HCT116 (cell line): ENCODE results near the gene LRRTM4. TPM values are rescaled to one million over a fixed set of nuclear protein-coding genes. Genes with fewer than 3 reads are reported as not detected.

Experiments used
- ATAC-seq: fragments of 200-7000 bp; cut with Tn5 transposase; 2 replicates; pipeline ENCODE4 v1.9.1; 2020; ENCODE audit warnings: mild to moderate bottlenecking, moderate library complexity
- BruUV-seq: library from RNA; stranded (reverse); fragments of 400-500 nt; replicated peaks from 2 replicates; lab custom pipeline; 2021; lab: Mats Ljungman, UMichigan
- CTCF ChIA-PET: fragments of 300-600 bp; sonication (Branson Sonifier 250); formaldehyde crosslinking; loops from one replicate; lab custom pipeline; 2021; ENCODE audit warnings: antibody characterized with exemption; lab: Charles Lee
- POLR2A ChIA-PET: fragments of 300-600, 350-600 bp; sonication (Branson Sonifier 250); formaldehyde crosslinking; loops from one replicate; lab custom pipeline; 2021; ENCODE audit warnings: antibody characterized with exemption; lab: Charles Lee
- RAD21 ChIA-PET, 2 experiments: fragments of 300-600 bp; sonication (Branson Sonifier 250); formaldehyde crosslinking; loops; one replicate each; lab custom pipeline; 2023; ENCODE audit warnings: low total read pairs in 2 of 2; ENCODE audit not compliant: uncharacterized antibody in 2 of 2, unreplicated experiment in 2 of 2, low non-redundant PET in 1 of 2; lab: Charles Lee
- DNase-seq: peaks from one replicate; pipeline ENCODE4 v3.0.0-alpha.2; 2010; ENCODE audit warnings: low read depth, low spot score
- H2AFZ ChIP-seq: fragments of 200-600 bp; shearing (Covaris generic), sonication (generic); 2 replicates; pipeline ENCODE4 v1.6.1; 2017; ENCODE audit warnings: low read depth, mixed run types, mixed read lengths, antibody characterized with exemption, low read length; ENCODE audit not compliant: poor library complexity, severe bottlenecking
- H3K27ac ChIP-seq: 2 replicates; pipeline ENCODE4 v1.5.1; 2012; ENCODE audit warnings: low read depth, low read length
- H3K27me3 ChIP-seq: fragments of 200-600 bp; sonication (generic); 2 replicates; pipeline ENCODE4 v1.6.1; 2016; ENCODE audit warnings: mixed run types, low read length, mixed read lengths; ENCODE audit not compliant: insufficient read depth
- H3K36me3 ChIP-seq, 2 experiments: fragments of 200-500 bp in 1 of 2; fragments of 200-600 bp in 1 of 2; sonication (Bioruptor generic) in 1 of 2; sonication (generic) in 1 of 2; 2 replicates each; pipeline versions ENCODE4 v1.5.1 to v1.6.1; 2014 to 2016; ENCODE audit warnings: low read length in 2 of 2, inconsistent platforms in 1 of 2, mixed read lengths in 1 of 2, mixed run types in 1 of 2; ENCODE audit not compliant: insufficient read depth in 2 of 2, control insufficient read depth in 1 of 2
- H3K4me1 ChIP-seq, 2 experiments: fragments of 200-600 bp in 1 of 2; sonication (generic) in 1 of 2; 2 replicates each; pipeline versions ENCODE4 v1.5.1 to v1.6.1; 2012 to 2017; ENCODE audit warnings: low read length in 2 of 2, inconsistent platforms in 1 of 2, mild to moderate bottlenecking in 1 of 2, mixed read lengths in 1 of 2, mixed run types in 1 of 2, moderate library complexity in 1 of 2; ENCODE audit not compliant: insufficient read depth in 2 of 2, control insufficient read depth in 1 of 2
- H3K4me2 ChIP-seq: fragments of 200-600 bp; sonication (generic); 2 replicates; pipeline ENCODE4 v1.6.1; 2017; ENCODE audit warnings: mixed run types, low read length, mixed read lengths
- H3K4me3 ChIP-seq, 2 experiments: fragments of 200-600 bp in 1 of 2; sonication (generic) in 1 of 2; replicated peaks in 1 of 2; 2 replicates each; pipeline ENCODE4 v1.5.1; 2011 to 2016; ENCODE audit warnings: low read length in 2 of 2, control low read depth in 1 of 2, low read depth in 1 of 2, mild to moderate bottlenecking in 1 of 2, mixed read lengths in 1 of 2, mixed run types in 1 of 2
- H3K79me2 ChIP-seq: fragments of 200-600 bp; sonication (generic); 2 replicates; pipeline ENCODE4 v1.6.1; 2017; ENCODE audit warnings: mild to moderate bottlenecking, mixed run types, low read length, moderate library complexity, mixed read lengths; ENCODE audit not compliant: insufficient read depth
- H3K9ac ChIP-seq: fragments of 200-600 bp; sonication (generic); 2 replicates; pipeline ENCODE4 v1.6.1; 2016; ENCODE audit warnings: low read length, mixed read lengths
- H3K9me2 ChIP-seq: fragments of 200-600 bp; sonication (generic), shearing (Covaris generic); 2 replicates; pipeline ENCODE4 v1.6.1; 2017; ENCODE audit warnings: mixed run types, mild to moderate bottlenecking, moderate library complexity; ENCODE audit not compliant: insufficient read depth
- H3K9me3 ChIP-seq, 2 experiments: fragments of 200-500 bp in 1 of 2; fragments of 200-600 bp in 1 of 2; sonication (Bioruptor generic) in 1 of 2; sonication (generic) in 1 of 2; 2 replicates each; pipeline ENCODE4 v1.6.1; 2014 to 2017; ENCODE audit warnings: low read length in 2 of 2, mixed read lengths in 2 of 2, inconsistent platforms in 1 of 2, low read depth in 1 of 2, mild to moderate bottlenecking in 1 of 2, mixed run types in 1 of 2, moderate library complexity in 1 of 2; ENCODE audit not compliant: control insufficient read depth in 1 of 2, insufficient read depth in 1 of 2
- H4K20me1 ChIP-seq: fragments of 200-600 bp; sonication (generic), shearing (Covaris generic); 2 replicates; pipeline ENCODE4 v1.6.1; 2017; ENCODE audit warnings: mixed run types, mild to moderate bottlenecking, moderate library complexity; ENCODE audit not compliant: insufficient read depth
- EGR1 ChIP-seq: IDR thresholded peaks from 2 replicates; pipeline ENCODE4 v1.6.1; 2012; ENCODE audit warnings: low read depth
- ELF1 ChIP-seq: IDR thresholded peaks from 2 replicates; pipeline ENCODE4 v1.6.1; 2012; ENCODE audit warnings: low read depth, borderline replicate concordance
- EZH2 ChIP-seq: fragments of 200-600 bp; sonication (generic); IDR thresholded peaks from 2 replicates; pipeline ENCODE4 v1.6.1; 2017; ENCODE audit warnings: antibody characterized with exemption, mixed run types
- EZH2phosphoT487 ChIP-seq: fragments of 200-600 bp; IDR thresholded peaks from 2 replicates; pipeline ENCODE4 v1.6.1; 2018; ENCODE audit warnings: antibody characterized with exemption, borderline replicate concordance
- FOSL1 ChIP-seq: IDR thresholded peaks from 2 replicates; pipeline ENCODE4 v1.6.1; 2012; ENCODE audit warnings: low read depth
- RAD21 ChIP-seq: IDR thresholded peaks from 2 replicates; pipeline ENCODE4 v1.6.1; 2012; ENCODE audit warnings: low read depth, mild to moderate bottlenecking
- SIN3A ChIP-seq: IDR thresholded peaks from 2 replicates; pipeline ENCODE4 v1.6.1; 2012; ENCODE audit warnings: low read depth
- SP1 ChIP-seq: IDR thresholded peaks from 2 replicates; pipeline ENCODE4 v1.6.1; 2012; ENCODE audit warnings: low read depth
- TCF7L2 ChIP-seq: IDR thresholded peaks from 2 replicates; pipeline ENCODE4 v1.7.0; 2011; ENCODE audit warnings: borderline replicate concordance, inconsistent platforms; ENCODE audit not compliant: insufficient read depth, insufficient read length; ENCODE audit errors: extremely low read depth
- YY1 ChIP-seq: IDR thresholded peaks from 2 replicates; pipeline ENCODE4 v1.6.1; 2011; ENCODE audit warnings: low read length, low read depth, moderate library complexity, mild to moderate bottlenecking; ENCODE audit not compliant: insufficient replicate concordance; ENCODE audit errors: extremely low read depth
- intact Hi-C: fragments of 100-400 bp; cut with micrococcal nuclease; formaldehyde crosslinking; loops from 2 replicates; pipeline ENCODE4 v1.10.0; 2022
- total RNA-seq: library from RNA; stranded (reverse); gene quantifications from one replicate; pipeline ENCODE4 v1.2.1, GENCODE V29; 2021; ENCODE audit not compliant: unreplicated experiment
- TF ChIP-seq, protein P1 (sequence below), 3 experiments: fragments of 200-600 bp in 1 of 3; sonication (generic) in 1 of 3; IDR thresholded peaks in 2 of 3; conservative IDR thresholded peaks in 1 of 3; 2 replicates each; pipeline ENCODE4 v1.5.1; 2012 to 2017; ENCODE audit warnings: low read depth in 2 of 3, low read length in 2 of 3, antibody characterized with exemption in 1 of 3, borderline replicate concordance in 1 of 3, control low read depth in 1 of 3, mild to moderate bottlenecking in 1 of 3, mixed read lengths in 1 of 3, mixed run types in 1 of 3, moderate library complexity in 1 of 3; ENCODE audit not compliant: insufficient read depth in 1 of 3
- TF ChIP-seq, protein P2 (sequence below): IDR thresholded peaks from 2 replicates; pipeline ENCODE4 v1.6.1; 2012
- TF ChIP-seq, protein P3 (sequence below): IDR thresholded peaks from 2 replicates; pipeline ENCODE4 v1.6.1; 2011; ENCODE audit warnings: mild to moderate bottlenecking, low read length, moderate library complexity; ENCODE audit not compliant: insufficient replicate concordance; ENCODE audit errors: extremely low read depth
- TF ChIP-seq, protein P4 (sequence below): IDR thresholded peaks from 2 replicates; pipeline ENCODE4 v1.6.1; 2012

LRRTM4 gene
- total RNA-seq, 1 experiment from 2014 or later: 0.25 TPM

DNA sequence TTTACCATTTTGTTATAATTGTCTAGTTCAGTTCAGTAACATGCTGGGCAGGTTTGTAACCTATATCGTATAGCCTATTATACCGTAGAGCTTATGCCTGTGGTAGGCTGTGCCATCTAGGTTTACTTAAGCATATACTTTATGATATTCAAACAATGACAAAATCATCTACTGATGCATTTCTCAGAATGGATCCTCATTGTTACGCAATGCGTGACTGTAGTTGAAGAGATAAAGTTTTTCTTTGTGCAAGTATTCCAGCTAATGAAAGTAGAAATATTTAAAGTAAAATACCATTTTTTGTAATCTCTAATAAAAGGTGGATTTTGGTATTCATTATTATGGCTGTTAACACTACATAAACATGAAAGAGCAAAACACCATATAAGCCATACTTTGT is 100.2 kb downstream of the LRRTM4 start:
- Histone ChIP-seq H3K9me3 (peaks cover 8 to 14% of the 10 kb centered on the region in 2 experiments; a peak in 2 of 4 replicates), H3K79me2 (no peaks in the 10 kb centered on the region), H3K27ac (no peak overlapping the region), H3K27me3 (no peaks in the 10 kb centered on the region), H2AFZ (no peak overlapping the region), H3K4me1 (no peaks in the 10 kb centered on the region), H3K4me2 (no peak overlapping the region), H4K20me1 (no peaks in the 10 kb centered on the region), H3K9me2 (no peaks in the 10 kb centered on the region), H3K9ac (no peak overlapping the region), H3K36me3 (no peaks in the 10 kb centered on the region), H3K4me3 (no peak overlapping the region)
- DNase-seq (no peak), ATAC-seq (no peak)
- RAD21 ChIA-PET: no interaction called here
- intact Hi-C loops: no loop called here
- TF ChIP-seq YY1 (no peak), EGR1 (no peak), SIN3A (no peak), SP1 (no peak), ELF1 (no peak), EZH2 (no peak), TCF7L2 (no peak), FOSL1 (no peak), EZH2phosphoT487 (no peak), RAD21 (no peak)
- TF ChIP-seq, protein P1, sequence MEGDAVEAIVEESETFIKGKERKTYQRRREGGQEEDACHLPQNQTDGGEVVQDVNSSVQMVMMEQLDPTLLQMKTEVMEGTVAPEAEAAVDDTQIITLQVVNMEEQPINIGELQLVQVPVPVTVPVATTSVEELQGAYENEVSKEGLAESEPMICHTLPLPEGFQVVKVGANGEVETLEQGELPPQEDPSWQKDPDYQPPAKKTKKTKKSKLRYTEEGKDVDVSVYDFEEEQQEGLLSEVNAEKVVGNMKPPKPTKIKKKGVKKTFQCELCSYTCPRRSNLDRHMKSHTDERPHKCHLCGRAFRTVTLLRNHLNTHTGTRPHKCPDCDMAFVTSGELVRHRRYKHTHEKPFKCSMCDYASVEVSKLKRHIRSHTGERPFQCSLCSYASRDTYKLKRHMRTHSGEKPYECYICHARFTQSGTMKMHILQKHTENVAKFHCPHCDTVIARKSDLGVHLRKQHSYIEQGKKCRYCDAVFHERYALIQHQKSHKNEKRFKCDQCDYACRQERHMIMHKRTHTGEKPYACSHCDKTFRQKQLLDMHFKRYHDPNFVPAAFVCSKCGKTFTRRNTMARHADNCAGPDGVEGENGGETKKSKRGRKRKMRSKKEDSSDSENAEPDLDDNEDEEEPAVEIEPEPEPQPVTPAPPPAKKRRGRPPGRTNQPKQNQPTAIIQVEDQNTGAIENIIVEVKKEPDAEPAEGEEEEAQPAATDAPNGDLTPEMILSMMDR (IDR thresholded peaks at IDR 0.05 in 2 of 3, conservative IDR thresholded peaks at IDR 0.05 in 1 of 3; ENCODE audit: borderline replicate concordance in 1 of 3, insufficient read depth in 1 of 3, low read depth in 2 of 3, low read length in 2 of 3): no peak
- TF ChIP-seq, protein P2, sequence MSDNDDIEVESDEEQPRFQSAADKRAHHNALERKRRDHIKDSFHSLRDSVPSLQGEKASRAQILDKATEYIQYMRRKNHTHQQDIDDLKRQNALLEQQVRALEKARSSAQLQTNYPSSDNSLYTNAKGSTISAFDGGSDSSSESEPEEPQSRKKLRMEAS: no peak
- TF ChIP-seq, protein P3, sequence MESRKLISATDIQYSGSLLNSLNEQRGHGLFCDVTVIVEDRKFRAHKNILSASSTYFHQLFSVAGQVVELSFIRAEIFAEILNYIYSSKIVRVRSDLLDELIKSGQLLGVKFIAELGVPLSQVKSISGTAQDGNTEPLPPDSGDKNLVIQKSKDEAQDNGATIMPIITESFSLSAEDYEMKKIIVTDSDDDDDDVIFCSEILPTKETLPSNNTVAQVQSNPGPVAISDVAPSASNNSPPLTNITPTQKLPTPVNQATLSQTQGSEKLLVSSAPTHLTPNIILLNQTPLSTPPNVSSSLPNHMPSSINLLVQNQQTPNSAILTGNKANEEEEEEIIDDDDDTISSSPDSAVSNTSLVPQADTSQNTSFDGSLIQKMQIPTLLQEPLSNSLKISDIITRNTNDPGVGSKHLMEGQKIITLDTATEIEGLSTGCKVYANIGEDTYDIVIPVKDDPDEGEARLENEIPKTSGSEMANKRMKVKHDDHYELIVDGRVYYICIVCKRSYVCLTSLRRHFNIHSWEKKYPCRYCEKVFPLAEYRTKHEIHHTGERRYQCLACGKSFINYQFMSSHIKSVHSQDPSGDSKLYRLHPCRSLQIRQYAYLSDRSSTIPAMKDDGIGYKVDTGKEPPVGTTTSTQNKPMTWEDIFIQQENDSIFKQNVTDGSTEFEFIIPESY: no peak
- TF ChIP-seq, protein P4, sequence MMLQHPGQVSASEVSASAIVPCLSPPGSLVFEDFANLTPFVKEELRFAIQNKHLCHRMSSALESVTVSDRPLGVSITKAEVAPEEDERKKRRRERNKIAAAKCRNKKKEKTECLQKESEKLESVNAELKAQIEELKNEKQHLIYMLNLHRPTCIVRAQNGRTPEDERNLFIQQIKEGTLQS: no peak
- POLR2A ChIA-PET: no interaction called here
- BruUV-seq: no TSS peak
- CTCF ChIA-PET: no interaction called here
